Mesendoderm (in vitro differentiated cells): ENCODE data around the gene OR51V1.
"Not testable (repeated sequence)": the region's sequence is repeated elsewhere in the genome, so short reads cannot be mapped to it uniquely, and the experiment has no call there.

ENCODE experiments used
- DNase-seq: peaks from one replicate; pipeline ENCODE4 v3.0.0; 2013
- H2AK5ac ChIP-seq: 2 replicates; pipeline ENCODE4 v1.6.1; 2013; ENCODE audit warnings: low read length, inconsistent platforms
- H2BK120ac ChIP-seq: 2 replicates; pipeline ENCODE4 v1.6.1; 2013; ENCODE audit warnings: low read depth, mild to moderate bottlenecking, low read length, moderate library complexity, mixed read lengths
- H2BK15ac ChIP-seq: replicated peaks from 2 replicates; pipeline ENCODE4 v1.6.1; 2013; ENCODE audit warnings: low read depth, mild to moderate bottlenecking, moderate library complexity
- H2BK5ac ChIP-seq: 2 replicates; pipeline ENCODE4 v1.6.1; 2013; ENCODE audit warnings: low read length, inconsistent platforms
- H3K18ac ChIP-seq: 2 replicates; pipeline ENCODE4 v1.6.1; 2013; ENCODE audit warnings: mild to moderate bottlenecking, low read length, mixed read lengths
- H3K23ac ChIP-seq: one replicate; pipeline ENCODE4 v1.6.1; 2013; ENCODE audit warnings: low read length
- H3K27ac ChIP-seq: 2 replicates; pipeline ENCODE4 v1.5.1; 2013; ENCODE audit warnings: low read depth, mild to moderate bottlenecking, inconsistent platforms, low read length, moderate library complexity
- H3K27me3 ChIP-seq: 2 replicates; pipeline ENCODE4 v1.6.1; 2013; ENCODE audit warnings: low read length, control low read depth, mild to moderate bottlenecking, inconsistent platforms; ENCODE audit not compliant: insufficient read depth, poor library complexity
- H3K36me3 ChIP-seq: 2 replicates; pipeline ENCODE4 v1.6.1; 2013; ENCODE audit warnings: low read length, inconsistent platforms; ENCODE audit not compliant: control insufficient read depth, insufficient read depth
- H3K4ac ChIP-seq: one replicate; pipeline ENCODE4 v1.6.1; 2013; ENCODE audit warnings: low read depth, mild to moderate bottlenecking, low read length, moderate library complexity
- H3K4me1 ChIP-seq: 2 replicates; pipeline ENCODE4 v1.6.1; 2013; ENCODE audit warnings: low read depth, low read length, inconsistent platforms; ENCODE audit not compliant: control insufficient read depth
- H3K4me2 ChIP-seq: 2 replicates; pipeline ENCODE4 v1.6.1; 2013; ENCODE audit warnings: low read length
- H3K4me3 ChIP-seq: 2 replicates; pipeline ENCODE4 v1.5.1; 2013; ENCODE audit warnings: mild to moderate bottlenecking, low read length
- H3K56ac ChIP-seq: one replicate; pipeline ENCODE4 v1.6.1; 2013; ENCODE audit warnings: low read length
- H3K79me1 ChIP-seq: 2 replicates; pipeline ENCODE4 v1.6.1; 2013; ENCODE audit warnings: low read length, inconsistent platforms
- H3K79me2 ChIP-seq: 2 replicates; pipeline ENCODE4 v1.6.1; 2013; ENCODE audit warnings: mild to moderate bottlenecking, low read length; ENCODE audit not compliant: control insufficient read depth, insufficient read depth
- H3K9ac ChIP-seq: 2 replicates; pipeline ENCODE4 v1.6.1; 2013; ENCODE audit warnings: low read length, inconsistent platforms
- H4K5ac ChIP-seq: one replicate; pipeline ENCODE4 v1.6.1; 2013; ENCODE audit warnings: low read length
- H4K8ac ChIP-seq: one replicate; pipeline ENCODE4 v1.6.1; 2013; ENCODE audit warnings: low read depth, mild to moderate bottlenecking, control low read depth, low read length, moderate library complexity
- WGBS: extraction: QIAGEN DNeasy Blood & Tissue Kit; methylation state at CpG from one replicate; pipeline ENCODE4 v1.1.7; 2013; ENCODE audit warnings: low lambda C conversion rate, missing lambda C conversion rate; ENCODE audit not compliant: insufficient coverage; ENCODE audit errors: extremely low coverage; 5-methylcytosine and 5-hydroxymethylcytosine counted together

Gene OR51V1

DNA sequence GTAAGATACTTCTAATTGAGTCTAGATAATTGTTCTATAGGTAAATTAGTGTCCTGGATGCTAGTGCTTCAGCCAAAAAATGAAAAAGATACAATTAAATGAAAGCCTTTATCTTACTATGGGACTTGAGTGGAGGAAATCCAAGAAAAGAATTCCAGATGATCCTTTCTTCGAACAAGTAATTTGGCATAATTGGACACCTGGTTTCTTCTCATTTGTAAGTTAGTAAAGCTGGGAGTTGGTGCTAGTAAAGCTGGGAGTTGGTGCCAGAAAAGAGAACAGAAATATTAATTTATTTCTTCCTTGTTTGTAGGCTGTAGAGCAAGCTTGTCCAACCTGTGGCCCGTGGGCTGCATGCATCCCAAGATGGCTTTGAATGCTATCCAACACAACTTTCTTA lies 12.3 kb downstream of the OR51V1 start:
- Histone ChIP-seq H4K5ac (no peak overlapping the region), H3K27ac (no peak overlapping the region), H2AK5ac (no peak overlapping the region), H3K4me2 (no peak overlapping the region), H3K9ac (no peak overlapping the region), H3K79me1 (no peaks in the 10 kb centered on the region), H4K8ac (no peak overlapping the region), H3K56ac (no peak overlapping the region), H3K4me1 (no peaks in the 10 kb centered on the region), H3K27me3 (no peaks in the 10 kb centered on the region), H3K4ac (no peak overlapping the region), H2BK5ac (no peak overlapping the region), H3K18ac (no peak overlapping the region), H3K4me3 (no peak overlapping the region), H3K79me2 (no peaks in the 10 kb centered on the region), H3K36me3 (no peaks in the 10 kb centered on the region), H3K23ac (no peak overlapping the region), H2BK120ac (no peak overlapping the region), H2BK15ac (no peak overlapping the region)
- whole genome bisulfite sequencing = no CpG with 5 or more reads among the region's 2 CpGs
- no peak for DNase-seq

DNA sequence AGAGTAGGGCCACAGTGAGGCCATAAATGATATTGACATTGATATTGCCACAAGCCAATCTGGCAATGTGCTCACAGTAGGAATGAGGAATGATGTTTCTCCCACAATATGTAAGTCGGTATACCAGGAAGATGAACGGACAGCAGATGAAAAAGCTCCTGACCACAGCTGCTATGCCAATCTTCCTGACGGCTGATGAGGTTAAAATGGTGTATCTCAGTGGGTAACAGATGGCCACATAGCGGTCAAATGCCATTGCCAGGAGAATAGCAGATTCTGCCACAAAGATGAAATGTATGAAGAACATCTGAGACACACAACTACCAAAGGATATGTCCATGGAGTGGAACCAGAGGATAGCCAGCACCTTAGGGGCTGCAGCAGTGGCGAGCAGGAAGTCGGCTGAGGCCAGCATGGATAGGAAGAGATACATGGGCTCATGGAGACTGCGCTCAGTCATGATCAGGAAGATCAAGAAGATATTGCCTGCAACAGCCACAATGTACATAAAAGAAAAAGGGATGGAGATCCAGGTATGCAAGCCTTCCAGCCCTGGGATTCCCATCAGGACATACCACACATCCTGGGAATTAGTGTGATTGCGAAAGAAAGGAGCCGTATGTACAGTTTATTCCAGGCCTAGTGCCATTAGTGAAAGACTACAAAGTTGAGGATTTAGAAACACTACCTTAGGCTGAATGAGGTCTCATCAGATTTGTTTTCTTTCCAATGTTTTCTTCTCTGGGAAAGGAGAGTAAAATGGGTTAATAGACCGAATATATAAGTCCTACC lies 22.2 kb downstream of the OR51V1 start:
- no peak overlapping the region for H3K27ac ChIP-seq
- H3K4me3 ChIP-seq = no peak overlapping the region
- no peak overlapping the region for H3K18ac ChIP-seq
- no peak overlapping the region for H4K5ac ChIP-seq
- WGBS = no CpG with 5 or more reads among the region's 10 CpGs
- no peaks in the 10 kb centered on the region for H3K79me1 ChIP-seq
- H2AK5ac ChIP-seq = no peak overlapping the region
- H3K4ac ChIP-seq = no peak overlapping the region
- H3K4me1 ChIP-seq = no peaks in the 10 kb centered on the region
- H2BK120ac ChIP-seq = no peak overlapping the region
- H3K56ac ChIP-seq = no peak overlapping the region
- H2BK15ac ChIP-seq = no peak overlapping the region
- H3K79me2 ChIP-seq = no peaks in the 10 kb centered on the region
- no peaks in the 10 kb centered on the region for H3K27me3 ChIP-seq
- no peak overlapping the region for H2BK5ac ChIP-seq
- no peak overlapping the region for H4K8ac ChIP-seq
- H3K23ac ChIP-seq = no peak overlapping the region
- H3K4me2 ChIP-seq = no peak overlapping the region
- no peak for DNase-seq
- no peak overlapping the region for H3K9ac ChIP-seq
- no peaks in the 10 kb centered on the region for H3K36me3 ChIP-seq

DNA sequence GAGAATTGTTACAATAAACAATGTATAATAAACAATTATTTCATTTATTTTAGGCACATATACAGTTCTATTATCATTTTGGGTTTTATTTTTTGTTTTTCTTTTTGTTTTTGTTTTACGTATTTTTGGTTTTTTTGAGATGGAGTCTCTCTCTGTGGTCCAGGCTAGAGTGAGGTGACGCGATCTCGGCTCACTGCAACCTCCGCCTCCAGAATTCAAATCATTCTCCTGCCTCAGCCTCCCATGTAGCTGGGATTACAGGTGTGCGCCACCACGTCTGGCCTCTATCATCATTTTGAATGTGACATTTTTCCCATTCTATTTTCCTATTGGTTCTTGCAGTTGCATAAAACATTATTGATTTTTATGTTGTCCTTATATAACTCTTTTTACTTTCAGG lies 25.5 kb downstream of the OR51V1 start:
- no peak overlapping the region for H3K56ac ChIP-seq
- no peaks in the 10 kb centered on the region for H3K79me2 ChIP-seq
- no peak overlapping the region for H3K4ac ChIP-seq
- no peak overlapping the region for H3K4me2 ChIP-seq
- H3K36me3 ChIP-seq = no peaks in the 10 kb centered on the region
- H2AK5ac ChIP-seq = no peak overlapping the region
- no peak overlapping the region for H2BK5ac ChIP-seq
- no peak overlapping the region for H3K23ac ChIP-seq
- no peaks in the 10 kb centered on the region for H3K4me1 ChIP-seq
- no peak for DNase-seq
- no peaks in the 10 kb centered on the region for H3K79me1 ChIP-seq
- H4K8ac ChIP-seq = no peak overlapping the region
- H3K27me3 ChIP-seq = no peaks in the 10 kb centered on the region
- no peak overlapping the region for H3K27ac ChIP-seq
- H4K5ac ChIP-seq = no peak overlapping the region
- no CpG with 5 or more reads among the region's 7 CpGs for WGBS
- no peak overlapping the region for H2BK15ac ChIP-seq
- no peak overlapping the region for H3K4me3 ChIP-seq
- no peak overlapping the region for H2BK120ac ChIP-seq
- no peak overlapping the region for H3K18ac ChIP-seq
- no peak overlapping the region for H3K9ac ChIP-seq

DNA sequence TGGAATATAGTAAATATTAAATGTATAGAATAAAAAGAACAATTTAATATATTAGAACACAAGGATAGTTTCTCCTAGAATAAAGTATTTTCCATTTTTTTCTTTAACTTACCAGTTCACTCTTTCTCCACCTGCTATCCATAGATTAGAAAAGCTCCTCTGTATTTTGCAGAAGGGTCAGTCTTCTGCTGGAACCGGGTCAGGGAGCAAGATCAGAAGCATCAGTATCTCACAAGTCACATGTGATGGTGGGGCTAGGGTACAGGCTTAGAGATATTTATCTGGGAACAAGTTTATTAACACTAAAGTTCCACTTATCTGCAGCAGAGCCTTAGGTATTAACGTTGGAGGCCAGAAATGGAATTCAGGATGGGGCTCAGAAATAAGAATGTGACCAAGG lies 28.6 kb downstream of the OR51V1 start:
- Histone ChIP-seq H3K4me1 (no peaks in the 10 kb centered on the region), H4K8ac (no peak overlapping the region), H3K79me2 (no peaks in the 10 kb centered on the region), H3K56ac (no peak overlapping the region), H3K4ac (no peak overlapping the region), H2BK120ac (no peak overlapping the region), H3K18ac (no peak overlapping the region), H3K4me3 (no peak overlapping the region), H2BK15ac (no peak overlapping the region), H3K27me3 (no peaks in the 10 kb centered on the region), H3K36me3 (no peaks in the 10 kb centered on the region), H2AK5ac (no peak overlapping the region), H4K5ac (no peak overlapping the region), H3K27ac (no peak overlapping the region), H3K4me2 (no peak overlapping the region), H3K79me1 (no peaks in the 10 kb centered on the region), H3K23ac (no peak overlapping the region), H3K9ac (no peak overlapping the region), H2BK5ac (no peak overlapping the region)
- WGBS = no CpG with 5 or more reads among the region's 2 CpGs
- no peak for DNase-seq

DNA sequence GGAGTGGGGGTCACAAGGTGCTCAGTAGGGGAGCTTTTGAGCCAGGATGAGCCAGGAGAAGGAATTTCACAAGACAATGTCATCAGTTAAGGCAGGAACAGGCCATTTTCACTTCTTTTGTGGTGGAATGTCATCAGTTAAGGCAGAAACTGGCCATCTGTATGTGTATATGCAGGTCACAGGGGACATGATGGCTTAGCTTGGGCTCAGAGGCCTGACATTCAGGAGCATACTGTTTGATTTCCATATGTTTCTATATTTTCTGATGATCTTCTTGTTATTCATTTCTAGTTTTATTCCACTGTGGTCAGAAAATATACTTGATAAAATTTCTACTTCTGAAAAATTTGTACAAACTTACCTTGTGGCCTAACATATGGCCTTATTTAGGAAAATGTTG lies 34.6 kb downstream of the OR51V1 start:
- not testable (repeated sequence) for H3K9ac ChIP-seq, H3K27me3 ChIP-seq, H3K18ac ChIP-seq, H2AK5ac ChIP-seq, H3K79me2 ChIP-seq, H3K36me3 ChIP-seq, H3K4me2 ChIP-seq, H3K4me3 ChIP-seq, H3K4ac ChIP-seq, H4K5ac ChIP-seq, H3K23ac ChIP-seq, H4K8ac ChIP-seq, H3K27ac ChIP-seq, H2BK120ac ChIP-seq, H3K4me1 ChIP-seq, H2BK15ac ChIP-seq, H3K79me1 ChIP-seq
- H3K56ac ChIP-seq = peak overlapping the region; percentile 65
- peak overlapping the region; percentile 73 for H2BK5ac ChIP-seq
- peak; percentile 64 for DNase-seq

DNA sequence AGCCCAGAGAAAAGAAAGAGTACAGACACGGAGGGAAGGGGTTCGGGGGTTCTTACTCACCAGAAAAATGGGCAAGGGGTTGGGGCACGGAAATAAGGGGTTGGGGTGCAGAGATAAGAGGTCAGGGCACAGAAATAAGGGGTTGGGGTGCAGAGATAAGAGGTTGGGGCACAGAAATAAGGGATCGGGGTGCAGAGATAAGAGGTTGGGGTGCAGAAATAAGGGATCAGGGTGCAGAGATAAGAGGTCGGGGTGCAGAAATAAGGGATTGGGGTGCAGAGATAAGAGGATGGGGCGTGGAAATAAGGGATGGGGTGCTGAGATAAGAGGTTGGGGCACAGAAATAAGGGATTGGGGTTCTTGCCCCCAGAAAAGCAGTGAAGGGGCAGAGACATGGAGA lies 35.7 kb downstream of the OR51V1 start:
- H3K56ac ChIP-seq = peak overlapping the region; percentile 70
- peak overlapping the region; percentile 13 for H3K9ac ChIP-seq
- H3K4me1 ChIP-seq, H3K79me2 ChIP-seq, H4K5ac ChIP-seq, H3K23ac ChIP-seq, H3K27me3 ChIP-seq, H3K36me3 ChIP-seq, H2BK15ac ChIP-seq, H4K8ac ChIP-seq, H3K79me1 ChIP-seq, DNase-seq, H3K4me3 ChIP-seq, H3K4me2 ChIP-seq, H2AK5ac ChIP-seq: not testable (repeated sequence)
- peak overlapping the region; percentile 85 for H2BK120ac ChIP-seq
- peak overlapping the region; percentile 78 for H3K4ac ChIP-seq
- peak overlapping the region; percentile 27 for H3K27ac ChIP-seq
- H3K18ac ChIP-seq = peak overlapping the region; percentile 32
- peak overlapping the region; percentile 84 for H2BK5ac ChIP-seq
- WGBS = no CpG with 5 or more reads among the region's 6 CpGs
